HUES64 (cell line): ENCODE data around the gene RAB33B.
"Not testable (repeated sequence)": the region's sequence is repeated elsewhere in the genome, so short reads cannot be mapped to it uniquely, and the experiment has no call there.

Experiments used
- H3K27ac ChIP-seq: 2 replicates; pipeline ENCODE4 v1.7.0; 2013; ENCODE audit warnings: low read depth, low read length, inconsistent platforms
- H3K27me3 ChIP-seq: 2 replicates; pipeline ENCODE4 v1.6.1; 2013; ENCODE audit warnings: mild to moderate bottlenecking, low read length; ENCODE audit not compliant: insufficient read depth
- H3K36me3 ChIP-seq: 2 replicates; pipeline ENCODE4 v1.6.1; 2013; ENCODE audit warnings: mild to moderate bottlenecking, low read length; ENCODE audit not compliant: insufficient read depth
- H3K4me1 ChIP-seq: 2 replicates; pipeline ENCODE4 v1.6.1; 2013; ENCODE audit warnings: mild to moderate bottlenecking, low read length, moderate library complexity; ENCODE audit not compliant: insufficient read depth
- H3K4me3 ChIP-seq: 2 replicates; pipeline ENCODE4 v1.5.1; 2013; ENCODE audit warnings: mild to moderate bottlenecking, low read length, moderate library complexity
- H3K9ac ChIP-seq: 2 replicates; pipeline ENCODE4 v1.6.1; 2013; ENCODE audit warnings: mild to moderate bottlenecking, low read depth, low read length
- H3K9me3 ChIP-seq: 2 replicates; pipeline ENCODE4 v1.6.1; 2013; ENCODE audit warnings: low read depth, low read length; ENCODE audit not compliant: insufficient read depth
- WGBS: fragments of 150-250, 120-280 bp; methylation state at CpG from one replicate; pipeline ENCODE4 v1.1.7; 2013; ENCODE audit warnings: missing lambda C conversion rate; 5-methylcytosine and 5-hydroxymethylcytosine counted together

RAB33B gene

GRCh38 chr4:139464512-139464911 is 10.6 kb downstream of the RAB33B start:
- not testable (repeated sequence) for H3K27me3 ChIP-seq, H3K9me3 ChIP-seq, H3K27ac ChIP-seq, H3K36me3 ChIP-seq, H3K9ac ChIP-seq, H3K4me3 ChIP-seq
- 95% methylated on average over 5 of the region's 5 CpGs for WGBS
- H3K4me1 ChIP-seq, result peaks cover 18% of the 10 kb centered on the region

GRCh38 chr4:139465922-139466321 is 12.0 kb downstream of the RAB33B start:
- no peak overlapping the region for H3K9ac ChIP-seq
- 73% methylated on average over 4 of the region's 4 CpGs for WGBS

GRCh38 chr4:139468756-139469155 is 14.8 kb downstream of the RAB33B start:
- H3K9ac ChIP-seq, H3K27ac ChIP-seq, H3K9me3 ChIP-seq, H3K27me3 ChIP-seq, H3K4me1 ChIP-seq, H3K4me3 ChIP-seq: not testable (repeated sequence)
- H3K36me3 ChIP-seq, result peaks cover 13% of the 10 kb centered on the region

More at GRCh38 chr4:139465922-139466321, 12.0 kb downstream of the RAB33B start:
- Histone ChIP-seq H3K4me1 (peaks cover 6% of the 10 kb centered on the region), H3K4me3 (no peak overlapping the region), H3K27me3 (no peaks in the 10 kb centered on the region), H3K9me3 (no peaks in the 10 kb centered on the region), H3K36me3 (no peaks in the 10 kb centered on the region), H3K27ac (no peak overlapping the region)

- no peaks in the 10 kb centered on the region for H3K4me1 ChIP-seq
- 89% methylated on average over 2 of the region's 2 CpGs for WGBS
Observed at GRCh38 chr4:139469216-139469615, 15.3 kb downstream of the RAB33B start.

GRCh38 chr4:139469869-139470268 is 15.9 kb downstream of the RAB33B start:
- no peak overlapping the region for H3K4me3 ChIP-seq
- no peaks in the 10 kb centered on the region for H3K27me3 ChIP-seq
- H3K36me3 ChIP-seq, result peaks cover 17% of the 10 kb centered on the region
- WGBS, result 89% methylated on average over 1 of the region's 1 CpG
- H3K27ac ChIP-seq, result no peak overlapping the region
- no peak overlapping the region for H3K9ac ChIP-seq
- no peaks in the 10 kb centered on the region for H3K4me1 ChIP-seq
- H3K9me3 ChIP-seq, result peaks cover 8% of the 10 kb centered on the region; the same call in 1 of the 2 replicates

More at GRCh38 chr4:139469216-139469615, 15.3 kb downstream of the RAB33B start:
- Histone ChIP-seq H3K27me3 (no peaks in the 10 kb centered on the region), H3K36me3 (peaks cover 15% of the 10 kb centered on the region), H3K27ac (no peak overlapping the region), H3K4me3 (no peak overlapping the region), H3K9me3 (peaks cover 8% of the 10 kb centered on the region; the same call in 1 of the 2 replicates), H3K9ac (no peak overlapping the region)

GRCh38 chr4:139470295-139470694 is 16.4 kb downstream of the RAB33B start:
- peaks cover 8% of the 10 kb centered on the region; the same call in 1 of the 2 replicates for H3K9me3 ChIP-seq
- no peak overlapping the region for H3K4me3 ChIP-seq
- no peak overlapping the region for H3K9ac ChIP-seq
- H3K4me1 ChIP-seq, result no peaks in the 10 kb centered on the region
- no peaks in the 10 kb centered on the region for H3K27me3 ChIP-seq
- peaks cover 17% of the 10 kb centered on the region for H3K36me3 ChIP-seq
- no peak overlapping the region for H3K27ac ChIP-seq

- Histone ChIP-seq H3K4me3 (no peak overlapping the region), H3K9ac (no peak overlapping the region), H3K36me3 (peaks cover 17% of the 10 kb centered on the region), H3K27ac (no peak overlapping the region), H3K27me3 (no peaks in the 10 kb centered on the region), H3K9me3 (peaks cover 8% of the 10 kb centered on the region; the same call in 1 of the 2 replicates), H3K4me1 (no peaks in the 10 kb centered on the region)
- over 99% methylated on average over 6 of the region's 6 CpGs for WGBS
Observed at GRCh38 chr4:139470997-139471665, 17.2 kb downstream of the RAB33B start.

GRCh38 chr4:139472852-139473251 is 18.9 kb downstream of the RAB33B start:
- no peak overlapping the region for H3K27ac ChIP-seq
- H3K36me3 ChIP-seq, result peaks cover 17% of the 10 kb centered on the region
- no peaks in the 10 kb centered on the region for H3K4me1 ChIP-seq
- no peaks in the 10 kb centered on the region for H3K27me3 ChIP-seq
- 93% methylated on average over 3 of the region's 3 CpGs for WGBS
- H3K9ac ChIP-seq, result no peak overlapping the region
- H3K4me3 ChIP-seq, result no peak overlapping the region
- H3K9me3 ChIP-seq, result peaks cover 8% of the 10 kb centered on the region; the same call in 1 of the 2 replicates

- H3K4me1 ChIP-seq, result no peaks in the 10 kb centered on the region
- H3K36me3 ChIP-seq, result peaks cover 17% of the 10 kb centered on the region
Observed at GRCh38 chr4:139476363-139476762, 22.4 kb downstream of the RAB33B start.

GRCh38 chr4:139481465-139481864 is 27.5 kb downstream of the RAB33B start:
- 74% methylated on average over 1 of the region's 1 CpG for WGBS
- Histone ChIP-seq H3K4me3 (no peak overlapping the region), H3K27me3 (no peaks in the 10 kb centered on the region), H3K9me3 (no peaks in the 10 kb centered on the region), H3K27ac (no peak overlapping the region), H3K36me3 (no peaks in the 10 kb centered on the region), H3K4me1 (no peaks in the 10 kb centered on the region), H3K9ac (no peak overlapping the region)

More at GRCh38 chr4:139476363-139476762, 22.4 kb downstream of the RAB33B start:
- Histone ChIP-seq H3K4me3 (no peak overlapping the region), H3K9me3 (peaks cover 6% of the 10 kb centered on the region; the same call in 1 of the 2 replicates), H3K9ac (no peak overlapping the region), H3K27ac (no peak overlapping the region), H3K27me3 (no peaks in the 10 kb centered on the region)
- 89% methylated on average over 4 of the region's 4 CpGs for WGBS

GRCh38 chr4:139483000-139483399 is 29.1 kb downstream of the RAB33B start:
- no peak overlapping the region for H3K27ac ChIP-seq
- H3K9ac ChIP-seq, result no peak overlapping the region
- H3K36me3 ChIP-seq, result no peaks in the 10 kb centered on the region
- H3K4me1 ChIP-seq, result no peaks in the 10 kb centered on the region
- no peak overlapping the region for H3K4me3 ChIP-seq
- 94% methylated on average over 3 of the region's 3 CpGs for WGBS
- no peaks in the 10 kb centered on the region for H3K9me3 ChIP-seq
- H3K27me3 ChIP-seq, result no peaks in the 10 kb centered on the region
